GM12878 (cell line): Measurements from ENCODE around the gene RBM10. TPM values are rescaled to one million over a fixed set of nuclear protein-coding genes. Genes with fewer than 3 reads are reported as not detected.

Source experiments
- ATAC-seq: fragments of 200-7000 bp; cut with Tn5 transposase; 3 replicates; pipeline ENCODE4 v1.9.1; 2020; ENCODE audit warnings: mild to moderate bottlenecking, moderate library complexity
- BruUV-seq: library from RNA; stranded (reverse); fragments of 400-500 nt; replicated peaks from 2 replicates; lab custom pipeline; 2021; lab: Mats Ljungman, UMichigan
- CTCF ChIA-PET: fragments of 300-600 bp; sonication (Branson Sonifier 250); formaldehyde crosslinking; extraction: SDS; loops from one replicate; lab custom pipeline; 2021; ENCODE audit warnings: inconsistent platforms; lab: Yijun Ruan, JAX
- POLR2A ChIA-PET: fragments of 350-600 bp; formaldehyde crosslinking; extraction: SDS; loops from one replicate; lab custom pipeline; 2021; ENCODE audit warnings: inconsistent platforms; lab: Charles Lee
- RAD21 ChIA-PET: fragments of 300-600 bp; sonication (Branson Sonifier 250); formaldehyde crosslinking; loops from one replicate; lab custom pipeline; 2023; ENCODE audit warnings: antibody characterized with exemption; ENCODE audit not compliant: unreplicated experiment; lab: Charles Lee
- SMC1A ChIA-PET: fragments of 300-600 bp; sonication (Branson Sonifier 250); formaldehyde crosslinking; loops from one replicate; lab custom pipeline; 2023; ENCODE audit not compliant: unreplicated experiment, uncharacterized antibody; lab: Charles Lee
- DNase-seq: peaks from one replicate; pipeline ENCODE4 v3.0.0-alpha.2; 2011; ENCODE audit warnings: low read depth, low spot score
- FAIRE-seq: peaks from 3 replicates; lab custom pipeline; 2011; peaks lifted over from hg19 to GRCh38; lab: Jason Lieb, UNC
- H2AFZ ChIP-seq: 2 replicates; pipeline ENCODE4 v1.6.0; 2011; ENCODE audit warnings: low read depth, low read length, control low read depth; ENCODE audit not compliant: control insufficient read depth
- H3K27ac ChIP-seq: 2 replicates; pipeline ENCODE4 v1.5.1; 2011; ENCODE audit warnings: control low read depth; ENCODE audit not compliant: control insufficient read depth, insufficient read depth
- H3K27me3 ChIP-seq, 2 experiments: replicated peaks in 1 of 2; 2 replicates each; pipeline versions ENCODE4 v1.6.0 to v1.6.1; 2011; ENCODE audit warnings: low read length in 1 of 2; ENCODE audit not compliant: control insufficient read depth in 2 of 2, insufficient read depth in 2 of 2
- H3K36me3 ChIP-seq, 2 experiments: 2 replicates each; pipeline ENCODE4 v1.5.1; 2011; ENCODE audit warnings: low read length in 1 of 2; ENCODE audit not compliant: control insufficient read depth in 2 of 2, insufficient read depth in 2 of 2
- H3K4me1 ChIP-seq: 2 replicates; pipeline ENCODE4 v1.6.1; 2011; ENCODE audit warnings: mild to moderate bottlenecking, low read length, moderate library complexity, mixed read lengths; ENCODE audit not compliant: control insufficient read depth, insufficient read depth
- H3K4me2 ChIP-seq: 2 replicates; pipeline ENCODE4 v1.6.0; 2011; ENCODE audit warnings: control low read depth; ENCODE audit not compliant: control insufficient read depth, insufficient read depth
- H3K4me3 ChIP-seq: fragments of 200-600 bp; sonication (generic); 2 replicates; pipeline ENCODE4 v1.5.1; 2016
- H3K79me2 ChIP-seq: 2 replicates; pipeline ENCODE4 v1.6.0; 2011; ENCODE audit warnings: low read length; ENCODE audit not compliant: control insufficient read depth, insufficient read depth
- H3K9ac ChIP-seq: 2 replicates; pipeline ENCODE4 v1.8.0; 2011; ENCODE audit warnings: low read length, control low read depth, mixed read lengths; ENCODE audit not compliant: control insufficient read depth, insufficient read depth
- H3K9me3 ChIP-seq: replicated peaks from 3 replicates; pipeline ENCODE4 v1.5.1; 2011; ENCODE audit warnings: mild to moderate bottlenecking, low read length; ENCODE audit not compliant: control insufficient read depth, insufficient read depth
- H4K20me1 ChIP-seq: 2 replicates; pipeline ENCODE4 v1.6.0; 2011; ENCODE audit not compliant: control insufficient read depth, insufficient read depth
- CEBPZ ChIP-seq: fragments of 150-350 bp; IDR thresholded peaks from 2 replicates; pipeline ENCODE4 v1.6.1; 2016; ENCODE audit warnings: low read depth, low read length
- CHD1 ChIP-seq: IDR thresholded peaks from 2 replicates; pipeline ENCODE4 v1.6.1; 2012; ENCODE audit warnings: low read depth, low read length, improper control_type of control experiment
- CHD2 ChIP-seq: IDR thresholded peaks from 2 replicates; pipeline ENCODE4 v1.6.1; 2011; ENCODE audit warnings: low read depth, low read length, improper control_type of control experiment, borderline replicate concordance
- CHD4 ChIP-seq: fragments of 200-600 bp; sonication (generic); IDR thresholded peaks from 2 replicates; pipeline ENCODE4 v1.6.1; 2016; ENCODE audit warnings: mild to moderate bottlenecking
- IKZF2 ChIP-seq, 2 experiments: fragments of 450-650 bp; IDR thresholded peaks; 2 replicates each; pipeline ENCODE4 v1.6.1; 2017; ENCODE audit warnings: mild to moderate bottlenecking in 2 of 2, moderate library complexity in 2 of 2
- IRF5 ChIP-seq: fragments of 450-650 bp; IDR thresholded peaks from 2 replicates; pipeline ENCODE4 v1.6.1; 2017; ENCODE audit warnings: borderline replicate concordance
- NRF1 ChIP-seq: conservative IDR thresholded peaks from 2 replicates; pipeline ENCODE4 v1.6.1; 2011; ENCODE audit warnings: mild to moderate bottlenecking, low read depth, low read length, improper control_type of control experiment
- PBX3 ChIP-seq: IDR thresholded peaks from 2 replicates; pipeline ENCODE4 v1.6.1; 2011; ENCODE audit warnings: mild to moderate bottlenecking, low read depth, low read length, moderate library complexity; ENCODE audit not compliant: insufficient replicate concordance
- POLR2AphosphoS5 ChIP-seq: IDR thresholded peaks from 2 replicates; pipeline ENCODE4 v1.6.1; 2011; ENCODE audit warnings: mild to moderate bottlenecking, low read length, inconsistent platforms
- POU2F2 ChIP-seq: IDR thresholded peaks from 3 replicates; pipeline ENCODE4 v1.6.1; 2011; ENCODE audit warnings: low read depth, mild to moderate bottlenecking, low read length, borderline replicate concordance
- STAT3 ChIP-seq: IDR thresholded peaks from 2 replicates; pipeline ENCODE4 v1.6.1; 2011; ENCODE audit warnings: low read depth, low read length, improper control_type of control experiment
- TCF3 ChIP-seq: IDR thresholded peaks from 2 replicates; pipeline ENCODE4 v1.6.1; 2012; ENCODE audit warnings: low read depth, mild to moderate bottlenecking, low read length, borderline replicate concordance; ENCODE audit not compliant: insufficient read depth
- YBX1 ChIP-seq: fragments of 450-650 bp; IDR thresholded peaks from 2 replicates; pipeline ENCODE4 v1.6.1; 2016; ENCODE audit warnings: antibody characterized with exemption
- ZNF24 ChIP-seq: fragments of 450-650 bp; IDR thresholded peaks from 2 replicates; pipeline ENCODE4 v1.6.1; 2017; ENCODE audit warnings: antibody characterized with exemption, mild to moderate bottlenecking
- ZNF592 ChIP-seq: fragments of 450-650 bp; IDR thresholded peaks from 2 replicates; pipeline ENCODE4 v1.6.1; 2017; ENCODE audit warnings: mild to moderate bottlenecking, moderate library complexity
- WGBS: methylation state at CpG from one replicate; pipeline ENCODE4 v1.1.6; 2016; ENCODE audit warnings: low lambda C conversion rate; ENCODE audit not compliant: insufficient replicate concordance, insufficient coverage; ENCODE audit errors: missing lambda C conversion rate; 5-methylcytosine and 5-hydroxymethylcytosine counted together
- in situ Hi-C: fragments of 300-500 bp; cut with MboI; formaldehyde crosslinking; loops from 9 replicates; pipeline ENCODE4 v1.14.3; 2018; ENCODE audit warnings: mixed read lengths
- intact Hi-C: fragments of 100-400 bp; cut with micrococcal nuclease; formaldehyde crosslinking; loops from one replicate; pipeline ENCODE4 v1.14.2; 2022; ENCODE audit not compliant: unreplicated experiment
- polyA plus RNA-seq, 11 experiments: library from polyadenylated mRNA; depleted of rRNA in 4 of 11; unstranded in 6 of 11; stranded (reverse) in 5 of 11; fragments of >200 nt; fragmentation: Nextera tagmentation in 4 of 11; fragmentation: Illumina TruSeq in 1 of 11; extraction: Ambion mirVana in 4 of 11; extraction: Trizol in 1 of 11; gene quantifications; 1 replicate in 1 of 11; 2 replicates in 10 of 11; pipeline versions ENCODE4 v1.2.1 to v1.2.3, GENCODE V29; 2011 to 2016; ENCODE audit warnings: inconsistent platforms in 2 of 11, missing spikeins in 2 of 11, low read depth in 1 of 11
- total RNA-seq, 4 experiments: library from RNA; depleted of rRNA in 3 of 4; stranded (reverse); fragments of >200 nt in 3 of 4; fragmentation: Illumina TruSeq in 1 of 4; extraction: Trizol in 1 of 4; gene quantifications; 2 replicates each; pipeline versions ENCODE4 v1.2.1 to v1.2.3, GENCODE V29; 2013 to 2021

Gene RBM10
- total and polyA plus RNA-seq, 10 of the 15 experiments (the other 5 are each of a cell fraction or from before 2014, with no cell fraction given) = 1.4 to 60.0 (median 29.8) TPM

GRCh38 chrX:47182106-47182700, 37.2 kb downstream of the RBM10 start:
- H2AFZ ChIP-seq = no peak overlapping the region
- no peak for DNase-seq
- H4K20me1 ChIP-seq = no peaks in the 10 kb centered on the region
- ATAC-seq = no peak
- H3K79me2 ChIP-seq = no peaks in the 10 kb centered on the region
- no peak for FAIRE-seq
- H3K4me3 ChIP-seq = no peak overlapping the region
- ChIA-PET POLR2A (no interaction called here), CTCF (no interaction called here), SMC1A (no interaction called here), RAD21 (no interaction called here)
- in situ Hi-C loops (no loop called here), intact Hi-C loops (no loop called here)
- 70% methylated on average over 9 of the region's 9 CpGs for WGBS
- no peaks in the 10 kb centered on the region for H3K4me1 ChIP-seq
- H3K27ac ChIP-seq = no peak overlapping the region
- no peak overlapping the region for H3K9ac ChIP-seq
- no peak overlapping the region for H3K4me2 ChIP-seq
- H3K27me3 ChIP-seq = no peaks in the 10 kb centered on the region; a peak in 1 of 4 replicates
- H3K9me3 ChIP-seq = no peaks in the 10 kb centered on the region
- peaks cover 0 to 16% of the 10 kb centered on the region in 2 experiments; a peak in 3 of 4 replicates for H3K36me3 ChIP-seq
- no TSS peak for BruUV-seq
- TF ChIP-seq CHD2 (no peak), ZNF592 (no peak), CHD4 (no peak), CEBPZ (no peak), ZNF24 (no peak), POLR2AphosphoS5 (no peak), CHD1 (no peak), YBX1 (no peak), POU2F2 (no peak), IRF5 (no peak), NRF1 (no peak), IKZF2 (IDR thresholded peaks at IDR 0.05) (no peak), STAT3 (no peak), PBX3 (no peak), TCF3 (no peak)
